HEK293 (cell line): ENCODE data around the gene EPHX1.
A peak's percentile ranks its signal among the peaks of the same experiment; 100 is the strongest.

Experiments used
- BCL11B ChIP-seq: fragments of 450-650 bp; formaldehyde crosslinking; IDR thresholded peaks from 2 replicates; pipeline ENCODE4 v1.5.1; 2016; ENCODE audit warnings: low read depth, missing biosample characterization, missing genetic modification characterization
- GFI1B ChIP-seq: fragments of 450-650 bp; formaldehyde crosslinking; IDR thresholded peaks from 2 replicates; pipeline ENCODE4 v1.5.1; 2016; ENCODE audit warnings: missing biosample characterization, missing genetic modification characterization
- GLIS1 ChIP-seq: fragments of 450-650 bp; formaldehyde crosslinking; IDR thresholded peaks from 2 replicates; pipeline ENCODE4 v1.5.1; 2016; ENCODE audit warnings: missing biosample characterization, missing genetic modification characterization
- HOXD13 ChIP-seq: sonication (generic); formaldehyde crosslinking; IDR thresholded peaks from 2 replicates; pipeline ENCODE4 v1.8.0; 2022; ENCODE audit warnings: missing genetic modification reagents, borderline replicate concordance
- MZF1 ChIP-seq: fragments of 450-650 bp; formaldehyde crosslinking; IDR thresholded peaks from 2 replicates; pipeline ENCODE4 v1.5.1; 2017; ENCODE audit warnings: missing biosample characterization, missing genetic modification characterization, borderline replicate concordance
- SCRT2 ChIP-seq: fragments of 450-650 bp; formaldehyde crosslinking; IDR thresholded peaks from 2 replicates; pipeline ENCODE4 v1.5.1; 2016; ENCODE audit warnings: missing biosample characterization, missing genetic modification characterization
- ZEB2 ChIP-seq: fragments of 450-650 bp; formaldehyde crosslinking; IDR thresholded peaks from 2 replicates; pipeline ENCODE4 v1.5.1; 2016; ENCODE audit warnings: missing biosample characterization, missing genetic modification characterization
- ZFP37 ChIP-seq: fragments of 450-650 bp; formaldehyde crosslinking; IDR thresholded peaks from 2 replicates; pipeline ENCODE4 v1.5.1; 2016; ENCODE audit warnings: missing biosample characterization, missing genetic modification characterization
- ZFP69B ChIP-seq: fragments of 450-650 bp; formaldehyde crosslinking; IDR thresholded peaks from 2 replicates; pipeline ENCODE4 v1.5.1; 2016; ENCODE audit warnings: missing biosample characterization, missing genetic modification characterization
- ZNF184 ChIP-seq: fragments of 450-650 bp; IDR thresholded peaks from 2 replicates; pipeline ENCODE4 v1.5.1; 2018; ENCODE audit warnings: missing biosample characterization, mild to moderate bottlenecking, missing genetic modification characterization
- ZNF19 ChIP-seq: fragments of 450-650 bp; formaldehyde crosslinking; IDR thresholded peaks from 2 replicates; pipeline ENCODE4; 2016; ENCODE audit warnings: missing biosample characterization, missing genetic modification characterization, low read depth
- ZNF2 ChIP-seq: fragments of 450-650 bp; formaldehyde crosslinking; IDR thresholded peaks from 2 replicates; pipeline ENCODE4 v1.5.1; 2016; ENCODE audit warnings: missing biosample characterization, missing genetic modification characterization
- ZNF221 ChIP-seq: fragments of 450-650 bp; formaldehyde crosslinking; IDR thresholded peaks from 2 replicates; pipeline ENCODE4 v1.5.1; 2017; ENCODE audit warnings: missing biosample characterization, missing genetic modification characterization, borderline replicate concordance
- ZNF24 ChIP-seq: fragments of 450-650 bp; formaldehyde crosslinking; IDR thresholded peaks from 2 replicates; pipeline ENCODE4 v1.5.1; 2016; ENCODE audit warnings: missing biosample characterization, missing genetic modification characterization
- ZNF302 ChIP-seq: fragments of 450-650 bp; formaldehyde crosslinking; IDR thresholded peaks from 2 replicates; pipeline ENCODE4 v1.5.1; 2016; ENCODE audit warnings: missing biosample characterization, missing genetic modification characterization, low read depth
- ZNF354C ChIP-seq: fragments of 450-650 bp; formaldehyde crosslinking; IDR thresholded peaks from 2 replicates; pipeline ENCODE4 v1.5.1; 2016; ENCODE audit warnings: missing biosample characterization, missing genetic modification characterization, low read depth, borderline replicate concordance
- ZNF366 ChIP-seq: fragments of 450-650 bp; formaldehyde crosslinking; conservative IDR thresholded peaks from 2 replicates; pipeline ENCODE4 v1.5.1; 2016; ENCODE audit warnings: missing biosample characterization, missing genetic modification characterization
- ZNF510 ChIP-seq: fragments of 450-650 bp; formaldehyde crosslinking; IDR thresholded peaks from 2 replicates; pipeline ENCODE4 v1.5.1; 2018; ENCODE audit warnings: mild to moderate bottlenecking, missing genetic modification characterization, missing biosample characterization; ENCODE audit not compliant: insufficient replicate concordance
- ZNF521 ChIP-seq: fragments of 450-650 bp; formaldehyde crosslinking; IDR thresholded peaks from 2 replicates; pipeline ENCODE4 v1.5.1; 2017; ENCODE audit warnings: missing biosample characterization, mild to moderate bottlenecking, missing genetic modification characterization
- ZNF544 ChIP-seq: fragments of 450-650 bp; formaldehyde crosslinking; IDR thresholded peaks from 2 replicates; pipeline ENCODE4 v1.5.0; 2017; ENCODE audit warnings: missing biosample characterization, missing genetic modification characterization
- ZNF549 ChIP-seq: fragments of 450-650 bp; IDR thresholded peaks from 2 replicates; pipeline ENCODE4 v1.5.1; 2018; ENCODE audit warnings: missing biosample characterization, missing genetic modification characterization, mild to moderate bottlenecking, inconsistent platforms, moderate library complexity
- ZNF585B ChIP-seq: fragments of 450-650 bp; formaldehyde crosslinking; IDR thresholded peaks from 2 replicates; pipeline ENCODE4 v1.5.1; 2016; ENCODE audit warnings: missing biosample characterization, missing genetic modification characterization
- ZNF596 ChIP-seq: fragments of 450-650 bp; IDR thresholded peaks from 2 replicates; pipeline ENCODE4 v1.5.0; 2018; ENCODE audit warnings: missing biosample characterization, mild to moderate bottlenecking, missing genetic modification characterization, moderate library complexity
- ZNF600 ChIP-seq: fragments of 450-650 bp; formaldehyde crosslinking; IDR thresholded peaks from 2 replicates; pipeline ENCODE4 v1.5.1; 2016; ENCODE audit warnings: missing biosample characterization, missing genetic modification characterization
- ZNF664 ChIP-seq: fragments of 450-650 bp; formaldehyde crosslinking; IDR thresholded peaks from 2 replicates; pipeline ENCODE4 v1.5.1; 2016; ENCODE audit warnings: missing biosample characterization, missing genetic modification characterization
- ZNF677 ChIP-seq: fragments of 450-650 bp; IDR thresholded peaks from 2 replicates; pipeline ENCODE4 v1.5.0; 2018; ENCODE audit warnings: missing biosample characterization, mild to moderate bottlenecking, missing genetic modification characterization, moderate library complexity
- ZNF785 ChIP-seq: fragments of 450-650 bp; formaldehyde crosslinking; IDR thresholded peaks from 2 replicates; pipeline ENCODE4 v1.5.1; 2016; ENCODE audit warnings: missing biosample characterization, missing genetic modification characterization
- ZSCAN16 ChIP-seq: fragments of 450-650 bp; formaldehyde crosslinking; IDR thresholded peaks from 2 replicates; pipeline ENCODE4 v1.5.1; 2016; ENCODE audit warnings: missing biosample characterization, missing genetic modification characterization
- ZXDB ChIP-seq: fragments of 450-650 bp; formaldehyde crosslinking; IDR thresholded peaks from 2 replicates; pipeline ENCODE4 v1.5.1; 2016; ENCODE audit warnings: missing biosample characterization, missing genetic modification characterization
- TF ChIP-seq, protein P1 (sequence below): fragments of 450-650 bp; formaldehyde crosslinking; IDR thresholded peaks from 2 replicates; pipeline ENCODE4 v1.5.1; 2016; ENCODE audit warnings: missing biosample characterization, missing genetic modification characterization
- TF ChIP-seq, protein P2 (sequence below): fragments of 450-650 bp; formaldehyde crosslinking; IDR thresholded peaks from 2 replicates; pipeline ENCODE4 v1.5.1; 2016; ENCODE audit warnings: missing biosample characterization, missing genetic modification characterization
- TF ChIP-seq, protein P3 (sequence below): fragments of 450-650 bp; formaldehyde crosslinking; IDR thresholded peaks from 2 replicates; pipeline ENCODE4; 2016; ENCODE audit warnings: missing biosample characterization, missing genetic modification characterization
- TF ChIP-seq, protein P4 (sequence below): fragments of 450-650 bp; formaldehyde crosslinking; IDR thresholded peaks from 2 replicates; pipeline ENCODE4 v1.5.1; 2016; ENCODE audit warnings: missing biosample characterization, missing genetic modification characterization
- TF ChIP-seq, protein P5 (sequence below): fragments of 450-650 bp; IDR thresholded peaks from 2 replicates; pipeline ENCODE4 v1.5.1; 2018; ENCODE audit warnings: missing biosample characterization, missing genetic modification characterization

EPHX1 gene

DNA sequence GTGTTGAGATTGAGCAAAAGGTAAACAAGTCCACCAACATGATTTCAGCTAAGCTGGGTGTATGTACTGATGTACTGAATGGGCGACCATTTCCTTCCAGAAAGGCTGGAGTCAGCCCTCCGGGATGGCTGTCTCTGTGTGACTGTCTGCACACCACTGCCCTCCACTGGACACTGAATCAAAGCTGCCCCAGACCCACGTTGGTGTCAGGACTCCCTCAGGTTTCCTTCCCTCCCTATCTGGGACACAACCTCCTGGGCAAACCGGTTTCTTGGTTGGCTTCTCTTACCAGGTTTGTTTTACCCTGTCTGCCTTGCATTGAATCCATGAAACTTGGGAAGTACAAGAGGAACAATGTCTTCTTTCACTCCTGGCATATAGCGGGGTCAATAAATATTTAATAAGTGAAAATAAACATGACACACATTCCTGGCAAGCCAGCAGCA is 37.6 kb upstream of the EPHX1 start (continued):
- TF ChIP-seq, protein P1, sequence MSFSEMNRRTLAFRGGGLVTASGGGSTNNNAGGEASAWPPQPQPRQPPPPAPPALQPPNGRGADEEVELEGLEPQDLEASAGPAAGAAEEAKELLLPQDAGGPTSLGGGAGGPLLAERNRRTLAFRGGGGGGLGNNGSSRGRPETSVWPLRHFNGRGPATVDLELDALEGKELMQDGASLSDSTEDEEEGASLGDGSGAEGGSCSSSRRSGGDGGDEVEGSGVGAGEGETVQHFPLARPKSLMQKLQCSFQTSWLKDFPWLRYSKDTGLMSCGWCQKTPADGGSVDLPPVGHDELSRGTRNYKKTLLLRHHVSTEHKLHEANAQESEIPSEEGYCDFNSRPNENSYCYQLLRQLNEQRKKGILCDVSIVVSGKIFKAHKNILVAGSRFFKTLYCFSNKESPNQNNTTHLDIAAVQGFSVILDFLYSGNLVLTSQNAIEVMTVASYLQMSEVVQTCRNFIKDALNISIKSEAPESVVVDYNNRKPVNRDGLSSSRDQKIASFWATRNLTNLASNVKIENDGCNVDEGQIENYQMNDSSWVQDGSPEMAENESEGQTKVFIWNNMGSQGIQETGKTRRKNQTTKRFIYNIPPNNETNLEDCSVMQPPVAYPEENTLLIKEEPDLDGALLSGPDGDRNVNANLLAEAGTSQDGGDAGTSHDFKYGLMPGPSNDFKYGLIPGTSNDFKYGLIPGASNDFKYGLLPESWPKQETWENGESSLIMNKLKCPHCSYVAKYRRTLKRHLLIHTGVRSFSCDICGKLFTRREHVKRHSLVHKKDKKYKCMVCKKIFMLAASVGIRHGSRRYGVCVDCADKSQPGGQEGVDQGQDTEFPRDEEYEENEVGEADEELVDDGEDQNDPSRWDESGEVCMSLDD = no peak
- TF ChIP-seq ZNF585B (tag by site-specific recombination) = no peak
- TF ChIP-seq ZNF19 = no peak
- TF ChIP-seq ZNF600 = peak; percentile 82
- TF ChIP-seq ZNF366 (tag by site-specific recombination) = peak; percentile 36
- no peak for TF ChIP-seq HOXD13 (CRISPR knock-in tag)
- TF ChIP-seq ZNF2 (tag by site-specific recombination) = peak; percentile 92
- TF ChIP-seq, protein P2, sequence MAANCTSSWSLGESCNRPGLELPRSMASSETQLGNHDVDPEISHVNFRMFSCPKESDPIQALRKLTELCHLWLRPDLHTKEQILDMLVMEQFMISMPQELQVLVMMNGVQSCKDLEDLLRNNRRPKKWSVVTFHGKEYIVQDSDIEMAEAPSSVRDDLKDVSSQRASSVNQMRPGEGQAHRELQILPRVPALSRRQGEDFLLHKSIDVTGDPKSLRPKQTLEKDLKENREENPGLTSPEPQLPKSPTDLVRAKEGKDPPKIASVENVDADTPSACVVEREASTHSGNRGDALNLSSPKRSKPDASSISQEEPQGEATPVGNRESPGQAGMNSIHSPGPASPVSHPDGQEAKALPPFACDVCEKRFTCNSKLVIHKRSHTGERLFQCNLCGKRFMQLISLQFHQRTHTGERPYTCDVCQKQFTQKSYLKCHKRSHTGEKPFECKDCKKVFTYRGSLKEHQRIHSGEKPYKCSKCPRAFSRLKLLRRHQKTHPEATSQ (tag by site-specific recombination) = no peak
- no peak for TF ChIP-seq ZNF521 (tag by site-specific recombination)
- no peak for TF ChIP-seq ZNF510 (tag by site-specific recombination)
- no peak for TF ChIP-seq ZNF549 (tag by site-specific recombination)
- no peak for TF ChIP-seq ZNF785 (tag by site-specific recombination)
- no peak for TF ChIP-seq ZNF544 (tag by site-specific recombination)
- peak; percentile 33 for TF ChIP-seq SCRT2
- TF ChIP-seq, protein P3, sequence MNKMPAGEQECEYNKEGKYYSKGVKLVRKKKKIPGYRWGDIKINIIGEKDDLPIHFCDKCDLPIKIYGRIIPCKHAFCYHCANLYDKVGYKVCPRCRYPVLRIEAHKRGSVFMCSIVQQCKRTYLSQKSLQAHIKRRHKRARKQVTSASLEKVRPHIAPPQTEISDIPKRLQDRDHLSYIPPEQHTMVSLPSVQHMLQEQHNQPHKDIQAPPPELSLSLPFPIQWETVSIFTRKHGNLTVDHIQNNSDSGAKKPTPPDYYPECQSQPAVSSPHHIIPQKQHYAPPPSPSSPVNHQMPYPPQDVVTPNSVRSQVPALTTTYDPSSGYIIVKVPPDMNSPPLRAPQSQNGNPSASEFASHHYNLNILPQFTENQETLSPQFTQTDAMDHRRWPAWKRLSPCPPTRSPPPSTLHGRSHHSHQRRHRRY (tag by site-specific recombination) = no peak
- 0 out of 2 replicates have a peak, but pooled peaks have one; percentile 45 for TF ChIP-seq ZNF184 (tag by site-specific recombination)
- TF ChIP-seq ZNF677 (tag by site-specific recombination) = no peak
- peak; percentile 47; the same call in 1 of the 2 replicates for TF ChIP-seq ZXDB
- no peak for TF ChIP-seq ZSCAN16
- no peak; the same call in 1 of the 2 replicates for TF ChIP-seq ZNF664 (tag by site-specific recombination)
- TF ChIP-seq ZFP37 (tag by site-specific recombination) = peak; percentile 91; the same call in 1 of the 2 replicates
- TF ChIP-seq BCL11B (tag by site-specific recombination) = no peak
- no peak for TF ChIP-seq ZNF354C (tag by site-specific recombination)
- TF ChIP-seq ZNF221 (tag by site-specific recombination) = peak; percentile 69; the same call in 1 of the 2 replicates
- TF ChIP-seq ZNF596 (tag by site-specific recombination) = no peak
- TF ChIP-seq ZNF302 (tag by site-specific recombination) = no peak
- TF ChIP-seq MZF1 (tag by site-specific recombination) = no peak
- TF ChIP-seq, protein P4, sequence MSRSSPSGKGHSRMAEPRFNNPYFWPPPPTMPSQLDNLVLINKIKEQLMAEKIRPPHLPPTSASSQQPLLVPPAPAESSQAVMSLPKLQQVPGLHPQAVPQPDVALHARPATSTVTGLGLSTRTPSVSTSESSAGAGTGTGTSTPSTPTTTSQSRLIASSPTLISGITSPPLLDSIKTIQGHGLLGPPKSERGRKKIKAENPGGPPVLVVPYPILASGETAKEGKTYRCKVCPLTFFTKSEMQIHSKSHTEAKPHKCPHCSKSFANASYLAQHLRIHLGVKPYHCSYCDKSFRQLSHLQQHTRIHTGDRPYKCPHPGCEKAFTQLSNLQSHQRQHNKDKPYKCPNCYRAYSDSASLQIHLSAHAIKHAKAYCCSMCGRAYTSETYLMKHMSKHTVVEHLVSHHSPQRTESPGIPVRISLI (tag by site-specific recombination) = no peak
- TF ChIP-seq ZNF24 (tag by site-specific recombination) = no peak
- TF ChIP-seq GLIS1 (tag by site-specific recombination) = peak; percentile 73
- TF ChIP-seq ZEB2 (tag by site-specific recombination) = peak; percentile 87
- TF ChIP-seq GFI1B (tag by site-specific recombination) = no peak
- TF ChIP-seq, protein P5, sequence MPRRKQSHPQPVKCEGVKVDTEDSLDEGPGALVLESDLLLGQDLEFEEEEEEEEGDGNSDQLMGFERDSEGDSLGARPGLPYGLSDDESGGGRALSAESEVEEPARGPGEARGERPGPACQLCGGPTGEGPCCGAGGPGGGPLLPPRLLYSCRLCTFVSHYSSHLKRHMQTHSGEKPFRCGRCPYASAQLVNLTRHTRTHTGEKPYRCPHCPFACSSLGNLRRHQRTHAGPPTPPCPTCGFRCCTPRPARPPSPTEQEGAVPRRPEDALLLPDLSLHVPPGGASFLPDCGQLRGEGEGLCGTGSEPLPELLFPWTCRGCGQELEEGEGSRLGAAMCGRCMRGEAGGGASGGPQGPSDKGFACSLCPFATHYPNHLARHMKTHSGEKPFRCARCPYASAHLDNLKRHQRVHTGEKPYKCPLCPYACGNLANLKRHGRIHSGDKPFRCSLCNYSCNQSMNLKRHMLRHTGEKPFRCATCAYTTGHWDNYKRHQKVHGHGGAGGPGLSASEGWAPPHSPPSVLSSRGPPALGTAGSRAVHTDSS (tag by site-specific recombination) = no peak
- TF ChIP-seq ZFP69B (tag by site-specific recombination) = peak; percentile 62; the same call in 1 of the 2 replicates
